MM.1S (cell line): Measurements from ENCODE around the gene SMLR1.

Experiments
- CTCF ChIP-seq: fragments of 300-600 bp; sonication (generic); IDR thresholded peaks from 2 replicates; pipeline ENCODE4 v1.5.1; 2016; ENCODE audit warnings: antibody characterized with exemption, low read length, mixed read lengths
- EZH2 ChIP-seq: fragments of 300-600 bp; sonication (generic); optimal IDR thresholded peaks from 2 replicates; pipeline ENCODE3; 2017; ENCODE audit warnings: low read depth, mild to moderate bottlenecking, antibody characterized with exemption, low read length, mixed read lengths
- EZH2phosphoT487 ChIP-seq: fragments of 300-600 bp; sonication (generic); IDR thresholded peaks from 2 replicates; pipeline ENCODE4 v1.6.1; 2018; ENCODE audit warnings: antibody characterized with exemption, low read length

- TF ChIP-seq CTCF (peak; percentile 75), EZH2phosphoT487 (no peak), EZH2 (no peak)
Observed at GRCh38 chr6:130843575-130844320, 16.5 kb downstream of the SMLR1 start.
